HG03342 (cell line): ENCODE results near the gene PRSS37.

Source experiments
- ATAC-seq: cut with Tn5 transposase; IDR thresholded peaks from one replicate; pipeline ENCODE4 v1.9.1; 2021; ENCODE audit warnings: mild to moderate bottlenecking, moderate library complexity; ENCODE audit not compliant: unreplicated experiment

PRSS37 gene

DNA sequence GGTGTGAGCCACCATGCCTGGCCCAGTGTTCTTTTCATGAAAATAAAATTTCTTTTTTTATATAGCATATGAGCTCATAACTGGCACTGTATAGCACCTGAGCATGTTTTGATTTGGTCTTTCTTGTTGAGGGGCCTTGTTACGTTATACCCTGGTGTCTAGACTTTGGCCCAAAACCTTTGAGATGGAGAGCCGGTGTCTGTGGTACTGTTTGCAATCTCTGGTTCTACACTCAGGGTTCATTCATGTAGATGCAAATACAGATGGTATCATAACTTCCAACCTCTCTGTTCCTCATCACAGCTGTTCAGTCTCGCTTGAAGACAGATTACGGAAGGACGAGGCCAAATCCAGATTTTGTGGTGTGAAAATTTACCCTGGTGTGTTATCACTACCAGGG, 51.4 kb downstream of the PRSS37 start, which contains the start of gene TAS2R5:
TSS of gene TAS2R5 (plus strand) at position 301 of the 400 bp plus-strand sequence. CDS start 145 bp downstream, outside the sequence.
- ATAC-seq = no peak

DNA sequence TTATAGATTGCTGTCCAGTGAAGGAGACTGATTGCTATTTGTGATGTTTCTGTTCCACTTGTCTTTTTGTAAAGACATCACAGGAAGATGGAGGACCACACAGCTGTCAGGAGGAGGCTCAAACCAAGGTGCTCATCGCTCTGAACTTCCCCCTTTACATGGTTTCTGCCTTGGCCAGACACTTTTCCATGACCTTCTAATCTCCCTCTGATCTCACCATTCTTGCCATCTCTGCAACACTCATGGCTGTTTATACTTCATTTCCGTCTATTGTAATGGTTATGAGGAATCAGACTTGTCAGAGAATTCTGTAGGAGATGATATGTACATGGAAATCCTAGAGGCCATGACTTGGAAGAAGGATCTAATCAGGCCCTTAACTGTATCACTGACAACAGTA, 53.0 kb downstream of the PRSS37 start:
- no peak for ATAC-seq
